Activated T-cell treated with anti-CD3 and anti-CD28 coated beads, Interleukin-2, amount 50 U/mL, for 24 hours (primary cell): ENCODE data around the gene NBEA.

ENCODE experiments used
- DNase-seq: peaks from one replicate; pipeline ENCODE4 v3.0.0-alpha.2; 2020
- H3K27ac Mint-ChIP-seq: 2 replicates; pipeline ENCODE4 v1.8.0; 2020; ENCODE audit warnings: mild to moderate bottlenecking, mixed read lengths
- H3K27me3 Mint-ChIP-seq: 2 replicates; pipeline ENCODE4 v1.8.0; 2020; ENCODE audit warnings: mixed read lengths
- H3K36me3 Mint-ChIP-seq: 2 replicates; pipeline ENCODE4 v1.8.0; 2020; ENCODE audit warnings: low read depth, mixed read lengths
- H3K4me1 Mint-ChIP-seq: 2 replicates; pipeline ENCODE4 v1.8.0; 2020; ENCODE audit warnings: low read depth, mixed read lengths
- H3K4me3 Mint-ChIP-seq: 2 replicates; pipeline ENCODE4 v1.8.0; 2020; ENCODE audit warnings: mild to moderate bottlenecking, moderate library complexity, mixed read lengths
- H3K9me3 Mint-ChIP-seq: 2 replicates; pipeline ENCODE4 v1.8.0; 2020; ENCODE audit warnings: mixed read lengths

NBEA gene

GRCh38 chr13:35693134-35693784 lies 751.2 kb downstream of the NBEA start:
- H3K4me1 Mint-ChIP-seq = no peaks in the 10 kb centered on the region
- no peaks in the 10 kb centered on the region for H3K27me3 Mint-ChIP-seq
- no peak for DNase-seq
- no peak overlapping the region for H3K27ac Mint-ChIP-seq
- H3K9me3 Mint-ChIP-seq = no peaks in the 10 kb centered on the region
- no peaks in the 10 kb centered on the region for H3K36me3 Mint-ChIP-seq
- H3K4me3 Mint-ChIP-seq = no peak overlapping the region

- DNase-seq = no peak
- Mint-ChIP-seq H3K27me3 (no peaks in the 10 kb centered on the region), H3K27ac (no peak overlapping the region), H3K9me3 (no peaks in the 10 kb centered on the region), H3K4me1 (no peaks in the 10 kb centered on the region), H3K36me3 (no peaks in the 10 kb centered on the region), H3K4me3 (no peak overlapping the region)
Observed at GRCh38 chr13:35694031-35694430, 752.0 kb downstream of the NBEA start.

- H3K27ac Mint-ChIP-seq = no peak overlapping the region
- H3K4me3 Mint-ChIP-seq = no peak overlapping the region
- no peak for DNase-seq
Observed at GRCh38 chr13:35694549-35695447, 752.7 kb downstream of the NBEA start.

GRCh38 chr13:35695448-35695770 lies 753.3 kb downstream of the NBEA start:
- Mint-ChIP-seq H3K27ac (no peak overlapping the region), H3K4me1 (no peaks in the 10 kb centered on the region), H3K36me3 (no peaks in the 10 kb centered on the region), H3K9me3 (no peaks in the 10 kb centered on the region), H3K4me3 (no peak overlapping the region), H3K27me3 (no peaks in the 10 kb centered on the region)
- no peak for DNase-seq

More at GRCh38 chr13:35694549-35695447, 752.7 kb downstream of the NBEA start:
- H3K27me3 Mint-ChIP-seq = no peaks in the 10 kb centered on the region
- no peaks in the 10 kb centered on the region for H3K9me3 Mint-ChIP-seq
- H3K36me3 Mint-ChIP-seq = no peaks in the 10 kb centered on the region
- H3K4me1 Mint-ChIP-seq = no peaks in the 10 kb centered on the region

GRCh38 chr13:35697186-35697730 lies 755.2 kb downstream of the NBEA start:
- no peak overlapping the region for H3K27ac Mint-ChIP-seq
- H3K4me1 Mint-ChIP-seq = no peaks in the 10 kb centered on the region
- H3K27me3 Mint-ChIP-seq = no peaks in the 10 kb centered on the region
- H3K36me3 Mint-ChIP-seq = no peaks in the 10 kb centered on the region
- H3K9me3 Mint-ChIP-seq = no peaks in the 10 kb centered on the region
- H3K4me3 Mint-ChIP-seq = no peak overlapping the region
- DNase-seq = no peak

GRCh38 chr13:35698911-35699576 lies 757.0 kb downstream of the NBEA start:
- Mint-ChIP-seq H3K36me3 (no peaks in the 10 kb centered on the region), H3K27me3 (no peaks in the 10 kb centered on the region), H3K4me1 (no peaks in the 10 kb centered on the region), H3K27ac (no peak overlapping the region), H3K4me3 (no peak overlapping the region), H3K9me3 (peaks cover 2% of the 10 kb centered on the region)
- DNase-seq = no peak

- no peaks in the 10 kb centered on the region for H3K4me1 Mint-ChIP-seq
- H3K36me3 Mint-ChIP-seq = no peaks in the 10 kb centered on the region
- no peak overlapping the region for H3K4me3 Mint-ChIP-seq
- H3K27ac Mint-ChIP-seq = no peak overlapping the region
- no peak for DNase-seq
- H3K9me3 Mint-ChIP-seq = peaks cover 2% of the 10 kb centered on the region
- no peaks in the 10 kb centered on the region for H3K27me3 Mint-ChIP-seq
Observed at GRCh38 chr13:35699825-35700510, 757.9 kb downstream of the NBEA start.

GRCh38 chr13:35700671-35701070 lies 758.6 kb downstream of the NBEA start:
- H3K4me3 Mint-ChIP-seq = no peak overlapping the region
- DNase-seq = no peak
- no peaks in the 10 kb centered on the region for H3K36me3 Mint-ChIP-seq
- H3K27me3 Mint-ChIP-seq = no peaks in the 10 kb centered on the region
- H3K4me1 Mint-ChIP-seq = no peaks in the 10 kb centered on the region
- peaks cover 2% of the 10 kb centered on the region for H3K9me3 Mint-ChIP-seq
- H3K27ac Mint-ChIP-seq = no peak overlapping the region

- Mint-ChIP-seq H3K36me3 (no peaks in the 10 kb centered on the region), H3K27me3 (no peaks in the 10 kb centered on the region), H3K4me3 (no peak overlapping the region), H3K4me1 (no peaks in the 10 kb centered on the region), H3K27ac (no peak overlapping the region), H3K9me3 (peaks cover 2% of the 10 kb centered on the region)
- no peak for DNase-seq
Observed at GRCh38 chr13:35702316-35702715, 760.2 kb downstream of the NBEA start.

GRCh38 chr13:35703061-35703460 lies 761.0 kb downstream of the NBEA start:
- no peak overlapping the region for H3K4me3 Mint-ChIP-seq
- no peaks in the 10 kb centered on the region for H3K36me3 Mint-ChIP-seq
- peaks cover 5% of the 10 kb centered on the region for H3K9me3 Mint-ChIP-seq
- no peak for DNase-seq
- no peak overlapping the region for H3K27ac Mint-ChIP-seq
- H3K4me1 Mint-ChIP-seq = no peaks in the 10 kb centered on the region
- no peaks in the 10 kb centered on the region for H3K27me3 Mint-ChIP-seq

GRCh38 chr13:35704331-35704730 lies 762.3 kb downstream of the NBEA start:
- H3K4me3 Mint-ChIP-seq = no peak overlapping the region

GRCh38 chr13:35706281-35706680 lies 764.2 kb downstream of the NBEA start:
- no peak for DNase-seq
- H3K9me3 Mint-ChIP-seq = peaks cover 5% of the 10 kb centered on the region
- H3K4me1 Mint-ChIP-seq = no peaks in the 10 kb centered on the region
- H3K4me3 Mint-ChIP-seq = no peak overlapping the region
- no peaks in the 10 kb centered on the region for H3K27me3 Mint-ChIP-seq
- no peak overlapping the region for H3K27ac Mint-ChIP-seq
- H3K36me3 Mint-ChIP-seq = no peaks in the 10 kb centered on the region

More at GRCh38 chr13:35704331-35704730, 762.3 kb downstream of the NBEA start:
- no peak overlapping the region for H3K27ac Mint-ChIP-seq
- H3K27me3 Mint-ChIP-seq = no peaks in the 10 kb centered on the region
- DNase-seq = no peak
- no peaks in the 10 kb centered on the region for H3K36me3 Mint-ChIP-seq
- no peaks in the 10 kb centered on the region for H3K4me1 Mint-ChIP-seq
- peaks cover 5% of the 10 kb centered on the region for H3K9me3 Mint-ChIP-seq

- no peaks in the 10 kb centered on the region for H3K27me3 Mint-ChIP-seq
- no peaks in the 10 kb centered on the region for H3K36me3 Mint-ChIP-seq
- no peaks in the 10 kb centered on the region for H3K4me1 Mint-ChIP-seq
- peaks cover 5% of the 10 kb centered on the region for H3K9me3 Mint-ChIP-seq
- H3K4me3 Mint-ChIP-seq = no peak overlapping the region
- H3K27ac Mint-ChIP-seq = no peak overlapping the region
- no peak for DNase-seq
Observed at GRCh38 chr13:35706721-35707120, 764.7 kb downstream of the NBEA start.

- no peaks in the 10 kb centered on the region for H3K36me3 Mint-ChIP-seq
- H3K27ac Mint-ChIP-seq = no peak overlapping the region
- peaks cover 4% of the 10 kb centered on the region for H3K9me3 Mint-ChIP-seq
- no peaks in the 10 kb centered on the region for H3K4me1 Mint-ChIP-seq
- no peaks in the 10 kb centered on the region for H3K27me3 Mint-ChIP-seq
- DNase-seq = no peak
- no peak overlapping the region for H3K4me3 Mint-ChIP-seq
Observed at GRCh38 chr13:35711909-35712308, 769.8 kb downstream of the NBEA start.
